ENCODE data around the gene EEF1AKMT1.

EEF1AKMT1 gene

GRCh38 chr13:20704459-20705069, 69.2 kb downstream of the EEF1AKMT1 start:
- no peak for TF ChIP-seq ZNF274 (IDR thresholded peaks at IDR 0.05; ENCODE audit: low read depth, low read length)
- H3K4me3 ChIP-seq (ENCODE audit: low read length): no peak overlapping the region

- peak overlapping the region; percentile 63 for H3K4me3 ChIP-seq (ENCODE audit: low read length)
These were observed 69.8 kb downstream of the EEF1AKMT1 start for GRCh38 chr13:20703780-20704458.

GRCh38 chr13:20702915-20703779, 70.6 kb downstream of the EEF1AKMT1 start, which contains the start of gene IL17D:
Gene IL17D (plus strand): TSS chr13:20703699. CDS start chr13:20704002, 303 bp downstream.
- TF ChIP-seq ZNF274 (IDR thresholded peaks at IDR 0.05; ENCODE audit: low read depth, low read length): no peak
- H3K4me3 ChIP-seq (ENCODE audit: low read length): peak within 1 kb of the TSS; percentile 84

More at GRCh38 chr13:20703780-20704458, 69.8 kb downstream of the EEF1AKMT1 start:
- no peak for TF ChIP-seq ZNF274 (IDR thresholded peaks at IDR 0.05; ENCODE audit: low read depth, low read length)

DNA sequence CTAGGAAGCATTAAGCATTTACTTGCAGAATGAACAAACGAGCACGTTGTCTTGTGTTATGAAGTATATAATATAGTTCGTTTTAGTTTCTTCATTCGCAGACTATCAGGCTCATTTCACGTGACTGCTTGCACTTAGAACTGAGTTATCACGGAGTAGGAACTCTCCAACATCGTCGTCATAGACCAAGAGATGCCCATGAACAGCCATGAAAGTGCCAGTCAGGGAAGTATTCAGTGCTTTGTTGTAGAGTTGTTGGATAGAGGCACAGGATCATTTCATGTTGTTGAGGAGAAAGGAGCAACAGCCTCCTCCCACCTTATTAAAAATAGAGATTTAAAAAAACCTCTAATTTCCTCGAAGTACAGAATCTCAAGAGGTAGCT, 71.2 kb downstream of the EEF1AKMT1 start:
- H3K4me3 ChIP-seq (ENCODE audit: low read length): peak overlapping the region; percentile 84
- no peak for TF ChIP-seq ZNF274 (IDR thresholded peaks at IDR 0.05; ENCODE audit: low read depth, low read length)

DNA sequence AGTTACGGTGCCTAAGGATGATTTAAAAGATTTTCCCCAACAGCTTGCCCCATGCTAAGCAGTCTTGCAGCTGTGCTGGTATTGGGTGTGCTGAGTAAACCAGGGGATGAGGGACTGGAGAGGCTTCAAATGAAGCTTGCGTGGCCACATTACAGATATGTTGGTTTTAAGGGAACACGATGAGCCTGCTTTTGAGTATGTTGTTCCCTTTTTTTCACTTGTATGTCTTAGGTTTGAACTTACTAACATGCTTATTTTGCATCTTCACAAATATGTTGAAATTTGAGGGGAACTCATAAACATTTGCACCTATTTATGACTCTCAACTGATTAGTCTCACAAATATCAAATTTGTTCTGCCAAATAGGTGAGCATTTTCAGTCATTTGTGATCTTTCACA, 72.3 kb downstream of the EEF1AKMT1 start:
- no peak for TF ChIP-seq ZNF274 (IDR thresholded peaks at IDR 0.05; ENCODE audit: low read depth, low read length)
- H3K4me3 ChIP-seq (ENCODE audit: low read length): no peak overlapping the region

GRCh38 chr13:20700288-20700687, 73.5 kb downstream of the EEF1AKMT1 start:
- H3K4me3 ChIP-seq (ENCODE audit: low read length): no peak overlapping the region
- TF ChIP-seq ZNF274 (IDR thresholded peaks at IDR 0.05; ENCODE audit: low read depth, low read length): no peak

DNA sequence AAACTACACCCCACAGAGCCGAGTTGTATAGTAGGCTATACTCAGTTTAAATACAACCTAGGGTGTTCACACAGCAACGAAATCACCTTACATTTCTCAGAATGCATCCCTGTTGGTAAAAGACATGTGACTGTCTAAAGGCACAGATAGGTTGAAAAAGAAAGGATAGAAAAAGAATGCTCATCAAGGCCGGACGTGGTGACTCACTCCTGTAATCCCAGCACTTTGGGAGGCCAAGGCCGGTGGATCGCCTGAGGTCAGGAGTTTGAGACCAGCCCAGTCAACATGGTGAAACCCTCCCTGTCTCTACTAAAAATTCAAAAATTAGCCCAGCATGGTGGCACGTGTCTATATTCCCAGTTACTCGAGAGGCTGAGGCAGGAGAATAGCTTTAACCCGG, 74.0 kb downstream of the EEF1AKMT1 start:
- no peak overlapping the region for H3K4me3 ChIP-seq (ENCODE audit: low read length)
- no peak for TF ChIP-seq ZNF274 (IDR thresholded peaks at IDR 0.05; ENCODE audit: low read depth, low read length)

GRCh38 chr13:20696073-20696472, 77.7 kb downstream of the EEF1AKMT1 start:
- TF ChIP-seq ZNF274 (IDR thresholded peaks at IDR 0.05; ENCODE audit: low read depth, low read length): no peak
- no peak overlapping the region for H3K4me3 ChIP-seq (ENCODE audit: low read length)

GRCh38 chr13:20691616-20692015, 82.1 kb downstream of the EEF1AKMT1 start:
- no peak for TF ChIP-seq ZNF274 (IDR thresholded peaks at IDR 0.05; ENCODE audit: low read depth, low read length)
- no peak overlapping the region for H3K4me3 ChIP-seq (ENCODE audit: low read length)

GRCh38 chr13:20689291-20689690, 84.5 kb downstream of the EEF1AKMT1 start:
- H3K4me3 ChIP-seq (ENCODE audit: low read length): no peak overlapping the region
- TF ChIP-seq ZNF274 (IDR thresholded peaks at IDR 0.05; ENCODE audit: low read depth, low read length): no peak

GRCh38 chr13:20686863-20687579, 86.7 kb downstream of the EEF1AKMT1 start:
- no peak for TF ChIP-seq ZNF274 (IDR thresholded peaks at IDR 0.05; ENCODE audit: low read depth, low read length)
- H3K4me3 ChIP-seq (ENCODE audit: low read length): no peak overlapping the region

- H3K4me3 ChIP-seq (ENCODE audit: low read length): no peak overlapping the region
- TF ChIP-seq ZNF274 (IDR thresholded peaks at IDR 0.05; ENCODE audit: low read depth, low read length): no peak
These were observed 87.6 kb downstream of the EEF1AKMT1 start for GRCh38 chr13:20686167-20686566.

- no peak overlapping the region for H3K4me3 ChIP-seq (ENCODE audit: low read length)
- TF ChIP-seq ZNF274 (IDR thresholded peaks at IDR 0.05; ENCODE audit: low read depth, low read length): no peak
These were observed 88.7 kb downstream of the EEF1AKMT1 start for GRCh38 chr13:20685092-20685491.

DNA sequence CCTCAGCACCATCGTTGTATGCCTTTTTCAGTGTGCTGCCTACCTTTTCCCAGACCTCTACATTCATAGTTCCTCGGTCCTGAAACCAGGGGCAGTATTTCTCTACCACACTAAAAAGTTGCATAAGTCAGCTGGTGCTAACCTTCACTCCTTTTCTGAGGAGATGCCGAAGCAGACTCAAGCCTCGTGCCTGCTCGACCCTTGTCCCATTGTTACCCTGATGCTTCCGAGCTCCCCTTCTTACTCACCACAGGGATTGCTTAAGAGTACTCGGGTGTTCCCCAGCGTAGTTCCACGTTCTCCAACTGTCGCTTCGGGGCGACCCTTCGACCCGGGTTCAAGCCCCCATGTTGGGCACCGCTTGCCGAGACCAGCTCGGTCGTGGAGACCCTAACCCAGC, 89.2 kb downstream of the EEF1AKMT1 start:
- TF ChIP-seq ZNF274 (IDR thresholded peaks at IDR 0.05; ENCODE audit: low read depth, low read length): no peak
- H3K4me3 ChIP-seq (ENCODE audit: low read length): no peak overlapping the region
